Muscle of leg (tissue), 11 donors: ENCODE measurements around the gene RPL13. TPM values are rescaled to one million over a fixed set of nuclear protein-coding genes. Genes with fewer than 3 reads are reported as not detected.
"Not testable (repeated sequence)": the region's sequence is repeated elsewhere in the genome, so short reads cannot be mapped to it uniquely, and the experiment has no call there.

ENCODE experiments used
- DNase-seq: peaks from one replicate; pipeline ENCODE4 v3.0.0; 2013
- H3K27ac ChIP-seq: one replicate; pipeline ENCODE4 v1.5.1; 2013; ENCODE audit warnings: mild to moderate bottlenecking, low read length, control low read depth
- H3K27me3 ChIP-seq: one replicate; pipeline ENCODE4 v1.6.1; 2013; ENCODE audit warnings: low read length; ENCODE audit not compliant: control insufficient read depth, insufficient read depth
- H3K36me3 ChIP-seq: one replicate; pipeline ENCODE4 v1.6.1; 2013; ENCODE audit warnings: low read length; ENCODE audit not compliant: control insufficient read depth, insufficient read depth
- H3K4me1 ChIP-seq: one replicate; pipeline ENCODE4 v1.6.1; 2013; ENCODE audit warnings: low read length; ENCODE audit not compliant: control insufficient read depth, insufficient read depth
- H3K4me3 ChIP-seq: one replicate; pipeline ENCODE4 v1.5.1; 2013; ENCODE audit warnings: low read length, control low read depth
- H3K9me3 ChIP-seq: replicated peaks from 2 replicates; pipeline ENCODE4 v1.6.1; 2013; ENCODE audit warnings: low read depth, low read length; ENCODE audit not compliant: control insufficient read depth
- WGBS: methylation state at CpG from one replicate; pipeline ENCODE4 v1.1.5; 2013; ENCODE audit warnings: missing lambda C conversion rate; ENCODE audit not compliant: insufficient coverage; 5-methylcytosine and 5-hydroxymethylcytosine counted together
- polyA plus RNA-seq, 8 donors: library from polyadenylated mRNA; unstranded; fragments of 120-200 nt; gene quantifications; one replicate each; pipeline versions ENCODE4 v1.2.1 to v1.2.3, GENCODE V29; 2013; ENCODE audit warnings: inconsistent platforms in 1 of 8, low replicate concordance in 1 of 8; ENCODE audit not compliant: insufficient read length in 8 of 8, insufficient read depth in 1 of 8
- total RNA-seq: library from RNA; stranded (reverse); fragments of 120-200 nt; gene quantifications from one replicate; pipeline ENCODE4 v1.2.4, GENCODE V29; 2013

The RPL13 gene
- total and polyA plus RNA-seq, 9 donors, result 3,790 to 5,718 (median 4,463) TPM

DNA sequence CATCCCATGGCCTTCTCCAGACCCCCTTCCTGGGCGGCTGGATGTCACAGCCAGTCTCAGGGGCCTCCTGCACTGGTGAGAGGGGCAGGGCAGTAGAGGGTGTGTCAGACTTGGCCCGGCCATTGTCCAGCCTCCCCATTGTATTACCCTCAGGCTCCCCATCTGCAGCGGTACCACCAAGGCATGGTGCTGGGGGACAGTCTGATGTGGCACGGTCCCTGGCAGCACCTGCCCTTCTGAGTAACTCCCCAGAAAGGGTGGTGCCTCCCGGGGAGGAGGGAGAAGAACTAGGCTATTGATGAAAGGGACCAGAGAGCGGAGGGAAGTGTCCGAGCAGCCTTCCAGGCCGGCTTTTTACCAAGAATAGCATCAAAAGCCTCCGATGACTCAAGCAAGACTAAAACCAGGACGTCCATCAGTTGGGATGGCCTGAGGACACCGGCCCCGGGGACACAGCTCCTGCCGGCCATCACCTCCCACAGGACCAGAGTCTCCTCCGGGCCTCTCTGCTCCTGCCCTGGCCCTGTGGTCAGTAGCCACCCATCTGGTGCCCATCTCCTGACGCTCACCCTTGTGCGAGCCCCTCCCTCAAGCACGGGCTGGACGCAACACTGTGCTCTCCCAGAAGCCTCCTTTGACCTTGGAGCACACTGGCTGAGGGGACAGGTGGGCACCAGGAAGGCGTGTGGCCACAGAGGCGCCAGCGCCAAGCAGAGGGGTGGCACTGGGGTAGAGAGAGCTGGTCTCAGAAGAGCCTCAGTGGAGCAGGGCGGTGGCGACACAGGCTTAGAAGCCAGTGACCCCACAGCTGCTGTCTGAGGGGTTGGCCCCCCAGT lies 9.2 kb downstream of the RPL13 start:
- no peak for DNase-seq
- H3K4me3 ChIP-seq, result no peak overlapping the region
- no peak overlapping the region for H3K27ac ChIP-seq
- no peaks in the 10 kb centered on the region for H3K9me3 ChIP-seq
- H3K36me3 ChIP-seq, result peaks cover 2% of the 10 kb centered on the region
- 78% methylated on average over 21 of the region's 23 CpGs for WGBS
- peaks cover 19% of the 10 kb centered on the region for H3K4me1 ChIP-seq
- peaks cover 48% of the 10 kb centered on the region for H3K27me3 ChIP-seq

DNA sequence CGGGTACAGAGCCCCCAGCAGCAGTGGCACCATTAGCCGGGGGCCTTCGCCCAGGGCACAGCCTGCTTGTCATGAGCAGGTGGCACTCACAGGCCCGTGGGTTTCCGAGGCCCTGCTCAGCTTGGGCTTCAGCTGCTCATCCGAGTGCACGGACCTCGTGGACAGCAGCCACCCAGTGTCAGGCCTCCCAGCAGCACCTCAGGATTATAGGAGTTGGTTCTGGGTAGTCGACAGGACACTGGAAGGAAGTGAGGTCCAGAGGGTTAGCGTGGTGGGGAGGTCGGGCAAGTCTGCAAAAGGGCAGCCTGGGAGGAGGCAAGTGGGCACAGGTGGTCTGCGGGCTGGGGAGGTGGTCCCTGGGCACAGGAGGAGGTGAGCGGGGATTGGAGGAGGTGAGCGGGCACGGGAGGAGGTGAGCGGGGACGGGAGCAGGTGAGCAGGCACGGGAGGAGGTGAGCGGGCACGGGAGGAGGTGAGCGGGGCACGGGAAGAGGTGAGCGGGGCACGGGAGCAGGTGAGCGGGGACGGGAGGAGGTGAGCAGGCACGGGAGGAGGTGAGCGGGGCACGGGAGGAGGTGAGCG lies 10.0 kb downstream of the RPL13 start:
- no peak for DNase-seq
- Histone ChIP-seq H3K36me3 (no peaks in the 10 kb centered on the region), H3K4me1 (peaks cover 19% of the 10 kb centered on the region), H3K27ac (no peak overlapping the region), H3K4me3 (no peak overlapping the region), H3K27me3 (peaks cover 55% of the 10 kb centered on the region), H3K9me3 (no peaks in the 10 kb centered on the region)
- WGBS, result 80% methylated on average over 27 of the region's 30 CpGs

DNA sequence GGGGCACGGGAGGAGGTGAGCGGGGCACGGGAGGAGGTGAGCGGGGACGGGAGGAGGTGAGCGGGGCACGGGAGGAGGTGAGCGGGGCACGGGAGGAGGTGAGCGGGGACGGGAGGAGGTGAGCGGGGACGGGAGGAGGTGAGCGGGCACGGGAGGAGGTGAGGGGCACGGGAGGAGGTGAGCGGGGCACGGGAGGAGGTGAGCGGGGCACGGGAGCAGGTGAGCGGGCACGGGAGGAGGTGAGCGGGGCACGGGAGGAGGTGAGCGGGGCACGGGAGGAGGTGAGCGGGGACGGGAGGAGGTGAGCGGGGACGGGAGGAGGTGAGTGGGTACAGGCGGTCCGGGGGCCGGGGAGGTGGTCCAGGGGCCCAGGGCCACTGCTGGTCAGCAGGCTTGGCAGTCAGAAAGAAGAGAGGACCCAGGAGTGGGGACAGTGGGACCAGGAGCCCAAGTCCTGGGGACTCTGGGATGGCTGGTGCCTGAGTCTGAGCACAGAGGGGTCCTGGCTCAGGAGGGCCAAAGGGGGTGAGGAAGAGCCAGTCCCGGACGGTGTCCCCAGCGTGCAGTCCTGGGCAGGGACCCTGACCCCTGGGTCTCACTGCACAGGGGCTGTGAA lies 10.6 kb downstream of the RPL13 start:
- 83% methylated on average over 16 of the region's 36 CpGs for WGBS
- H3K36me3 ChIP-seq, DNase-seq, H3K4me3 ChIP-seq, H3K27ac ChIP-seq, H3K9me3 ChIP-seq: not testable (repeated sequence)
- peaks cover 13% of the 10 kb centered on the region for H3K4me1 ChIP-seq
- peaks cover 58% of the 10 kb centered on the region for H3K27me3 ChIP-seq

DNA sequence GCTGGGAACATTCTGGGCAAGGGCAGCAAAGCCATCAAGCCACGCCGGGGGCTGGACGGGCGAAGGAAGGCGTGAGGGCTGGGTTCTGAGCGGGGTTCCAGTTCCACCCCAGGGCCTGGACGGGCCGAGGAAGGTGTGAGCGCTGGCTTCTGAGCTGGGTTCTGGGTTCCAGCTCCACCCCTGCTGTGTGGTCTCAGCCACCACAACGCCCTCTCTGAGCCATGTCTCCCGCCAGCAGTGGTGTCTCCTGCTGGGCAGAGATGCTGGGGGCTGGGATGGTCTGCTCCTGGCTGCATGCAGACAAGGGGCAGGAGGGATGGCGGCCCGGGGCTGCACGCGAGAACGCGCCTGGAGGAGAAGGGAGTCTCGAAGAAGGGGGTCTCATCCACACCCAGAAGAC lies 11.2 kb downstream of the RPL13 start:
- Histone ChIP-seq H3K27ac (no peak overlapping the region), H3K4me3 (no peak overlapping the region), H3K9me3 (no peaks in the 10 kb centered on the region), H3K4me1 (peaks cover 13% of the 10 kb centered on the region), H3K36me3 (no peaks in the 10 kb centered on the region), H3K27me3 (peaks cover 64% of the 10 kb centered on the region)
- 76% methylated on average over 12 of the region's 18 CpGs for WGBS
- DNase-seq, result no peak

DNA sequence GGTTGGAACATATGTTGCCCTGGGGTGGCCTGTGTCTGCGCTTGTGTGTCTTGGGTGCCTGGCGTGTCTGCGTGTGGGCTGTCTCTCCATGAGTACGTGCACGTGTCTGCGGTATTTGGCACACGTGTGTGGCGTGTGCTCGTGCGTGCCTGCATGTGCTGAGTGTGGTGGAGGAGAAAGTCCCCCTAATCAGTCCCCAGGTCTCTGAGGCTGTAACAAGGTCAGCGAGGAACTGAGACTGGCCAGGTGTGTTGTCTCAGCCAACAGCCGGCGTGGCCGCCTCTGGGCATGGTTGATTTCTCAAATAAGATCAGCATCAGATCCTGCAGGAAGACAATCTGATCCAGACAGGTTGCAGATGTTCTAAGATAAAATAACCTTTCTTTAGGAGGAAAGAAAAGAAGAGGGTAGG lies 11.6 kb downstream of the RPL13 start:
- no peaks in the 10 kb centered on the region for H3K36me3 ChIP-seq
- H3K27me3 ChIP-seq, result peaks cover 68% of the 10 kb centered on the region
- H3K27ac ChIP-seq, result no peak overlapping the region
- no peaks in the 10 kb centered on the region for H3K9me3 ChIP-seq
- no peak overlapping the region for H3K4me3 ChIP-seq
- 61% methylated on average over 12 of the region's 14 CpGs for WGBS
- DNase-seq, result no peak
- peaks cover 13% of the 10 kb centered on the region for H3K4me1 ChIP-seq

DNA sequence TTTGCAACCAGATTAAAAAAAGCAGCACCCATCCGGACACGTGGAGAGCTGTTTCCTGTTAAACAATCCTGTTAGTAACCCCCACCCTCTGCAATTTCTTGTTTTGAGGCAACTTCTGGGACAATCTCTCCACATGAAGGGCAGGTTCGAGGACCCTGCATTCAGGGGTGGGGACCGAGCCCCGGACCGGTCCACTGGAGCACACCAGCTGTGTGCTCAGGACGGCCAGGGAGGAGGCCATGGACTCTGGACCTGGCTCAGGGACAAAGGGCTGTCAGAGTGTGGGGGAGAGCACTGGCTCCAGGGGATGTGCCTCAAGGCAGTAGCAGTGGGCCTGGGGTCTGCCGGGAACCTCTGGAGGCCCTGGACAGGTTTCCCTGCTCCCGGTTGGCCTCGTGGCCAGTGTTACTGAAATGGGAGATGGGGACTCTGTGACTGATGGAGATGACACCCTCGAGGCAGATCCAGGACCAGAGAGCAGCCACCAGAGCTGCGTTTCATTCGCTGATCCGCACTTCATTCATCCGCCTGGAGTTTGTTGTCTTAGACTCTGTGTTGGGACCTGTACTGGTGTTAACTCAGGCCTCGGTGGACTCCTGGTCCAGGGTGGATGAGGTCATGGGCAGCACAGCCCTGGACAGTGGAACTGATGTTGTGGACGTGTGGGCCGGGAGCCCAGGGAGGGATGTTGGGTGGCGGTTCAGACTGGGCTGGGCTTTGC lies 12.2 kb downstream of the RPL13 start:
- 70% methylated on average over 17 of the region's 19 CpGs for WGBS
- Histone ChIP-seq H3K27me3 (peaks cover 74% of the 10 kb centered on the region), H3K36me3 (no peaks in the 10 kb centered on the region), H3K9me3 (no peaks in the 10 kb centered on the region), H3K4me1 (peaks cover 13% of the 10 kb centered on the region), H3K4me3 (no peak overlapping the region), H3K27ac (no peak overlapping the region)
- DNase-seq, result no peak

DNA sequence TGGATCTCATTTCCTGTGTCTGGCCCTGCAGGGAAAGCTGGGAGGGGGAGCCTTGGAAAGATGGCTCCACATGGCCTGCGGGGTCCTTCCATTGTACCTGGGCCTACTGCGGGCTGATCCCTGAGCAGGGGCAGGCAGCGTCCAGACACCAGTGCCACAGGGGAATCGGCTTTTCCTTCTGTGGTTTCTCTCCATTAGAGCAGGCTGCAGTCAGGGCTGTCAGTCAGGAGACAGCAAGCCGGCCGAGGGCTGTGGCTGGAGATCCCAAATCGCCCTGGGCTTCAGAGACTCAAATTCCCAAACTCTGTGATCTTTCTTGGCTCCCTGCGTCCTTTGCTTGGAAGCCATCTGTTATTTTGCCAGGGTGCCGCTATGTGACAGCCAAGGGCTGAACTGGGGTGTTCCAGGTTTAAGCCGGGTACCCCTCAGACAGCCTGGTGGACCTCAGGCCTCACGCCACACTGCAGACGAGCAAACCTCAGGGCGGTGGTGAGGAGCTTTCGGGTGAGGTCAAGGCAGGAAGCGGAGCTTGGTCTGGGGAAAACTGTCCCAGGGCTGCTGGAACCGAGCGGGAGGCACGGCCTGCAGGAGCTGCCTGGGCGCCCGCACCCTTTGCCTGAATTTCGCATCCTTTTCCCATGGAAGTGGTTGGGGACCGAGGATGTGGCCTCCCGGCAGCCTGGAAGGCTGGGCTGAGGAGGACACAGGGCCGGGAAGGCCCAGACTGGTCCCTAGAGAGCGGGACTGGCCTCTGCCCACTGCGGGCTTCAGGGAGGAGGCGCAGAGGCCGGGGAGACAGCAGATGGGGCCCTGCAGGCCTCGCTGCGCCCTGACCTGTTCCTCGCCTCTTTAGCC lies 13.6 kb downstream of the RPL13 start:
- 49% methylated on average over 25 of the region's 31 CpGs for WGBS
- no peaks in the 10 kb centered on the region for H3K9me3 ChIP-seq
- no peak overlapping the region for H3K4me3 ChIP-seq
- peaks cover 85% of the 10 kb centered on the region for H3K27me3 ChIP-seq
- H3K27ac ChIP-seq, result no peak overlapping the region
- H3K36me3 ChIP-seq, result no peaks in the 10 kb centered on the region
- peaks cover 13% of the 10 kb centered on the region for H3K4me1 ChIP-seq
- no peak for DNase-seq

DNA sequence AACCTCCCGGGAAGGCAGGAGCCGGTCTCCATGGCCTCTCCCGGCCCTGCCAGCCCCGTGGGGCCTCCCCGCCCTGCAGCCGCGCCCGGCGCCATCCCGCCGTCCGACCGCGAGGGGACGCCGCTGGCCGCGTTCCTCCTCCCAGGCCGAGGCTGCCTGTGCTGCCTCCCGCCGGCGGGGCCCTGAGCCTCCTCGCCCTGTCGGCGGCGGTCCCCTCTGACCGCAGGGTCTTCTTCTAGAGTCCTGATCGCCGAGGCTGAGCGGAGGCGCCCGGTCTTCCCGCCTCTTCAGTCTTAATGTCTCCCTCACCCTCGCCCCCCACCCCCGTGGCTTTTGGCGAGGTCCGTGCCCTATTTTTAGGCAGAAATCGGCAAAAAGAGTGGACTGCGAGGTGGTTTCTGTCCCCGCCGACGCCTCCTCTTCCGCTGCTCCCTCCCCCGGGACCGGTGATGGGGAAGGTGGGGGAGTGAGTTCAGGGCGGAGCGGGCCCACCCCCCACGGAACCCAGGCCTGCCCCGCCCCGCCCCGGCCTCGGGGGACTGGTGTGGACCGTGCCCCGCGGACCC lies 14.3 kb downstream of the RPL13 start:
- Histone ChIP-seq H3K4me1 (peaks cover 13% of the 10 kb centered on the region), H3K4me3 (no peak overlapping the region), H3K9me3 (no peaks in the 10 kb centered on the region), H3K27me3 (peaks cover 80% of the 10 kb centered on the region), H3K36me3 (no peaks in the 10 kb centered on the region), H3K27ac (no peak overlapping the region)
- 3% methylated on average over 38 of the region's 55 CpGs for WGBS
- no peak for DNase-seq
